Fibroblast of gingiva (primary cell): ENCODE measurements around the gene GFPT2.

Experiments
- DNase-seq: peaks from one replicate; pipeline ENCODE4 v3.0.0-alpha.2; 2011; ENCODE audit warnings: low read depth

The GFPT2 gene

GRCh38 chr5:180353048-180353979 is at the start of gene GFPT2:
Gene GFPT2 (minus strand): TSS chr5:180353336. CDS start chr5:180353217, 119 bp downstream.
- peak; percentile 80 for DNase-seq

DNA sequence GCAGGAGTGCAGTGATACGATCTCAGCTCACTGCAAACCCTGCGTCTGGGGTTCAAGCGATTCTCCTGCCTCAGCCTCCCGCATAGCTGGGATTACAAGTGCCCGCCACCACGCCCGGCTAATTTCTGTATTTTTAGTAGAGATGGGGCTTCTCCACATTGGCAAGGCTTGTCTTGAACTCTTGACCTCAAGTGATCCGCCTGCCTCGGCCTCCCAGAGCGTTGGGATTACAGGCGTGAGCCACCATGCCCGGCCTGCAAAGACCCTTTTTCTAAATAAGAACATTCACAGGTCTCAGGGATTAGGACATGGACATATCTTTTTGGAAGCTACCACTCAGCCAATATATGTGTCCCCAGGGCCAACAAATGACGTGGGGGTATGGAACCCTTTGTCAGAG is 49.6 kb upstream of the GFPT2 start:
- no peak for DNase-seq

- DNase-seq: no peak
Measured at GRCh38 chr5:180401229-180401907, 48.2 kb upstream of the GFPT2 start.

DNA sequence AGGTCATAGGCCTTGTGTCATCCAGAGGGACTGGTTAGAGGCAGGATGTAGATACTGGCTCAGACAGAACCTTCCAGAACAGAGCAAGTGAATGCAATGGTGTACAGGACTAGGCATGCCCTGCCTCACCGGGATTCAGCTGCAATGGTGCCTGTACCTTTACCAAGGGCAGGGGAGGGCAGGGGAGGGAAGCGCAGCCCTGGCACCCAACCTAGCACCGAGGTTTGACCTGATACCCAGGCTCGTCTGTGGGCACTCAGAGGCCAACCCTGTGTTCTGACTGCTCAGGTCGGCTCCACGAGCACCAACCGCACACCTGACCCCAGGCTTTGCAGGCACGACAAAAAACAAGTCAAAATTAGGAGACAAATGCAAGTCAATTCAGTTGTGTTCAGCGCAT is 47.3 kb upstream of the GFPT2 start:
- no peak for DNase-seq

DNA sequence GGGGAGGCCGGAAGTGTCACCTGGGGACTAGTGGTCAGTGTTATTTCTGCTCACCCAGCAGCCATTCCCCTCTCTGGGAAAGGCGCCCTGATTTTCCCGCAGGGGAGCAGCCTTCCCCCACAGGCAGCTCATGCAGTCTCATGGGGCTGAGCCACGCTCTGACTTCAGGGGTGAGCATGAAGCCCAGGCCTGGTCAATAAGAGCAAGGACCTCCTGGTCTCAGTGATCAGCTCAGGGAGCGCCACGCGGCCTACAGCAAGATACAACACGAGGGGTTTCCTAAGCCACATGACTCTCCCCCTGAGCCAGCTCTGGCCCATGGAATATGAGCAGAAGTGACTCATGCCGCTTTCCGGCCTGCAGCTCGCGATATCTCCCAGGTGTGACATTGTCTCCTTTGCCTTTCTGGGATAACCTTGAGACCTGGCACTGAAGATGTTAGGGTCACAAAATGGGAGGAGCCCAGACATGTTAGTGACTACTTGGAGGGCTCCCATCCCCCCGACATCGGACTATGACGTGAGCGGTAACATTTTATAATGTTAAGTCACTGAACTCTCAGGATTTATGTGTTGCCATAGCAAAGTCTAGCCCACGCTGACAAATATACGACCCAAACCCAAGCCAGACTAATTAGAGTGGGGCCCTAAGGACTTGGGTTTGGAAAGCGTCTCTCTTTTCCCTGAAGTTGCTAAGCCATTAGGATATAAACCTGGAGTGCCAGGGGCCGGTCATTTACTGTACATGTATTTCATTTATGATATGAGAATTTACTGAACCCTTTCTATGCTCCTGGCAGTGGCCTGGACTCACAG is 46.5 kb upstream of the GFPT2 start:
- DNase-seq: no peak

- DNase-seq: no peak
Measured at GRCh38 chr5:180396926-180397325, 43.8 kb upstream of the GFPT2 start.

DNA sequence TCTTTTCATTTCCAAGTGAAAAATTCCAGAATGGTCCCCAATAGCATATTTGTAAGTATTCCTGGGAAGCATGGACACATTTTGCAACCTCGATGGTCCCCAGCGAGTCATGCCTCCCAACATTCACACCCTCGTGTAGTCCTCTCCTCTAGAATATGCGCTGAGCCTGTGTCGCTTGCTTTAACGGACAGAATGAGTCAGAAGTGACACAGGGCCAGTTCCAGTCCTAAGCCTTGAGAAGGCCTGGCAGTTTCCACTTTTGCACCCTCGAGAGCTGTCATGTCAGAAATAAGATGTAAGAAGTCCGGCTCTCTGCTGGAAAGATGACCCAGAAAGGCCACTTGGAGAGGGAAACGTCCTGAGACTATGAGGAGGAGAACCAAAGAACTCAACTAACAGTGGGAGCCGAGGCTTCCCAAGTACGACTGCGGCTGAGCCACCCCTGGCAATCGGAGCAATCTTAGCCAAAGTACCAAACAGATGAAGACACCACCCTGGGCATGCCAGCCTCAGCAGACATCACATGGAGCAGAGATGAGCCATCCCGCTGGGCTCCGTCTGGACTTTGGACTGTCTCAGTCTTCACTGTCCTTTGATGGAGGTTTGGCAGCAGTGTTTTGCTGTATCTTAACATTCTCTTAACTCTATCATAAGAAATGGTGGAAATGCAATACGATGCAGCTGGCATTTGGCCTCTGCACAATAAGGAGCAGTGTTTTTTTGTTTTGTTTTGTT is 42.6 kb upstream of the GFPT2 start:
- DNase-seq: no peak

- no peak for DNase-seq
Measured at GRCh38 chr5:180394031-180394636, 41.0 kb upstream of the GFPT2 start.

GRCh38 chr5:180391276-180391675 is 38.1 kb upstream of the GFPT2 start:
- DNase-seq: no peak

DNA sequence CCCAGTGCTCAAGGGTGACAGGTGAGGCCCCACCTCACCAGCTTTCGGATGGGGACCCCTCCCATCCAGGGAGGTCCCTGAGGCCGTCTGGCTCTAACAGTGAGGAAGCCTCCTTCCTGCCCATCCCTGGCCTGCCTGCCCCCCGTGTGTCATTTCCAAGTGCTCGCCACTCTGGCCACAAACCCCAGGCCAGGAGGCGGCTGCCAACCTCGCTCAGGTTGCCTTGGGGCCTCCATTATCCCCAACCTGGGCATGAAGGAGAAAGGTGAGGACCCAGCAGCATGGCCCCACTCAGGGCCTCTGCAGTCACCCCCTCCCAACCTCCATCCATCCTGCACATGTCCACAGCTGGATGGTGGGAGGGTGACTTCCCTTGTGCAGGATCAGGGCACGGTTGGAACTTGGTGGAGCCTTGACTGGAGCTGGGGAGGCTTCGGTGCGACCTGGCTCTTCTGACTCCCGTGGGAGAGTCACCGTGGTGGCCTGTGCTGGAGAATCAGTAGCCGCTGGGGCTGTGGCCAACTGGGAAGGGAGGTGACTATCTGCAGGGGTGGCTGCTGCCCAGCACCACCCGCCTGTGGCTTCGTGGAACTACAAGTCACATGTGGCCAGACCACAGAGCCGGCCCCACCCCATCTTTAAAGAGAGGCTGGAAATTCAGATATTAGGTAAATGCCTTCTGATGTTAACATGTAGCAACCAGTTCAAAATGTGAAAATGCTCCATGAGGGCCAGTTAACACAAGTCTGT is 37.5 kb upstream of the GFPT2 start:
- DNase-seq: no peak

GRCh38 chr5:180389252-180390101 is 36.3 kb upstream of the GFPT2 start:
- no peak for DNase-seq

DNA sequence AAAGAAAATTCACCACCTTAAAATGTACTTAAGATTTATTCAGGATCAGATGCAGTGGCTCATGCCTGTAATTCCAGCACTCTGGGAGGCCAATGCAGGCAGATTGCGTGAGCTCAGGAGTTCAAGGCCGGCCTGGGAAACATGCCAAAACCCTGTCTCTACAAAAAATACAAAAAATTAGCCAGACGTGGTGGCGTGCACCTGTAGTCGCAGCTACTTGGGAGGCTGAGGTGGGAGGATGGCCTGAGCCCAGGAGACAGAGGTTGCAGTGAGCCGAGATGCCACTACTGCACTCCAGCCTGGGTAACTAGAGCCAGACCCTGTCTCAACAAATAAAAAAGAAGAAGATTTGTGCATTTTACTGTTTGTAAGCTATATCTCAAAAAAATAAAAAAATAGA is 34.7 kb upstream of the GFPT2 start:
- DNase-seq: no peak

DNA sequence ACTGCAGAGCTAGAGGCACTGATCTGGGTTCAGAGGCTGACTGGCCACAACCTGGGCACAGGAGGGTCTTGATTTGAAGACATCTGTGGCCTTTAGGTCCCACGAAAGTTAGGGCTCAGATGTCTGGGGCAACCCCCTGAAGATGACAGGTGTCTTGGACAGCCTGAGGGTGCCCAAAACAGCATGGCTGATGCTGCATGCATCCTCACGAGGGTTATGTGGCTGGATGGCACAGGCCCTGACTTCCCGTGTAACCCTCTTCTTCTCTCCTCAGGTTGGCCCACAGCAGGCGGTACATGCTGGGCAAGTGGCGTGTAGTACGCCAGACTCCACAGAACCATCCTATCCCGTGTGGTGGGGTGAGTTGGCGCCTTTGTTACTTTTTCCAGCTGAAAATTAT is 29.8 kb upstream of the GFPT2 start:
- DNase-seq: no peak

DNA sequence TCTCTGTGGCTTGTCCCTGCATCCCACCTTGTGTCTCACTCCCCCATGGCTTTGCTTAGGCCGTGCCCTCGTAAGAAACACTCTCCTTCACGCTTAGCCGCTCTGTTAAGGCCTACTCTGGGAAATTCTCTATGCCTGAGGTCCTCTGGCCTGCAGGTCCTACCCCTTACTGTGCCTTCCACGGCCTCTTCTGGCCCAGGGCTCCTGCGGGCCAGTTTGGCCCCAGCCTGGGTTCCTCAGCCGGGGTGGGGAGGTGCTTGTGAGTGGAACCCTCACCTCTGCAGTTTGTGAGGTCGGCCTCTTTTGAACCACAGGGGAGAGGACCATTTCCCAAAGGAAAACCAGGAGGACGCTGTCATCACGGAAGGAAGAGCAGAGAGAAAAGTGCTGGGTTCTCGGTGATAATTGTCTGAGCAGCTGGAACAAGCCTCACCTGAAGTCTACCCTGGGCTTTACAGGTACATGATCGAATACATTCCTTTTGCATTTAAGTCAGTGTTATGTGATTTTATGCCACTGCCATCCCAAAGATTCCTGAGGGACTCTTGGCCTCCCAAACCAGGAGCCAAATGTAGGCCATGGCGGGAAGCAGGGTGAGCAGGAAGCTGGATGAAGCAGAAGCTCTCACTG is 28.8 kb upstream of the GFPT2 start:
- no peak for DNase-seq

- DNase-seq: no peak
Measured at GRCh38 chr5:180381428-180381827, 28.3 kb upstream of the GFPT2 start.

DNA sequence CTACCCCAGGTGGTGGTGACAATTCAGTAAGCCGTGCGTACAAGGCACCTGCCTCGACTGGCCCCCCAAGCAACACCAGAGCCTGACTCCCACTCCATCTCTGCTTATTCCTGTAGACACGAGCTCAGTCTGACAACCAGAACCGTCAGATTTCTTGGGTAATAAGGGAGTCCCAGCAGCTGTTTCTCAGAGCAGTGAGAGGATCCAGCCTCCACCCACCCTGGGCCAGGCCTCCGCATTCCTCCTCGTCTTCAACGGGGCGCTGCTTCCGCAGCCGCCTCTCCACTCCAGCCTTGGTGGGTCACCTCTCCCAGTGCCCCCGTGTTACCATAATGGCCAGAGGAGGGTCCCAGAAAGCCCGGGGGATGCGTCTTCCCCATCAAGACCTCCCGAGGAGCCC is 27.7 kb upstream of the GFPT2 start:
- DNase-seq: no peak

DNA sequence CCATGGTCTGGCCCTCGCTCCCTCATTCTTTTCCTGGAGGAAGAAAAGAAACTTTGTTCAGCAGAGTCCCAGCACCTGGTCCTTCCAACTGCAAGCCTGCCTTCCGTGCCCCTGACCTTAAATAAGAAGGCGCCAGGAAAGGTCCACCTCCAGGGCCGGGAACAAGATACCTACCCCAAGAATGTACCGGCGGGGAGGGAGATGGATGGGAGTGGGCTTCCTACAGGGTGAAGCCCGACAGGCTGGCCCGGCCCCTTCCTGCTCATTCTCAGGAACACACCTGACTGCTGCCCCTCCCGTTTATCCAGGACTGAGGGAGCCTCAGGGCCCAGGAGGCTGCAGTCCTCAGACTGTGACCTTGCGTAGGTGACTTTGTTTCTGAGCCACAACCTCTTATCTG is 27.3 kb upstream of the GFPT2 start:
- DNase-seq: no peak

DNA sequence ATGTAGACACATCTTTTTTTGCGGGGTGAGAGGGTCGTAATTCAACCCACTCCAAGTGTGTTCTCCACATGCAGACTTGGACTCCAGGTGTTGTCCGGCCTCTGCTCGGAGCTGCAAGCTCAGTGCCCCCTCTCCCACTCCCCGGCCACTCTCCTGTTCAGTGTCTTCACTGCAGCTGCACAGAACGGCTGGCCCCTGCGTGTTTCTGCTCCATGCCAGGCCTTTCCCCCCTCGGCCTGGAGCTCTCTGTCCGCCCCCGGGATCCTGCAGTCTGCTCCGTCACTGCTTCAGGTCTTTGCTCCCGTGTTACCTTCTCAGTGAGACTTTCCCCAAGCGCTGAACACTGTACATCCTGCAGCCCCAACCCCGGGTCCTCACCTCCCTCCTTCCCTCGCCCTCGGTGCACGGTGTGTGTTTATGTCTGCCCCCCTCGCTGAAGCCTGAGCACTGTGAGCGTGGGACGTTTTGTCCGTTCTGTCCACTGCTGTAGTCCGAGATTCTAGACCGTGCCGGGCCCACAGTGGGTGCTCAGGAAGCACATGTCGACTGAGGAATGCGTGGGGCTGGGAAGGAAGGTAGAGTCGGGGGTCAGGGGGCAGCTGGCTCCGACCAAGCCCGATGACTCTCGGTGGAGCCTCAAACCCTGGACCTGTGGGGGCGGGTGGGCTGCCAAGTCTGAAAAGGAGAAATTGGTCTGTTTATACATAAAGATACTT is 26.4 kb upstream of the GFPT2 start:
- no peak for DNase-seq
